ENCODE results near the gene ATP11A. TPM values are rescaled to one million over a fixed set of nuclear protein-coding genes. Genes with fewer than 3 reads are reported as not detected.
A peak's percentile ranks its signal among the peaks of the same experiment; 100 is the strongest.

The ATP11A gene
- total RNA-seq, 1 experiment from 2014 or later: 65.3 TPM

DNA sequence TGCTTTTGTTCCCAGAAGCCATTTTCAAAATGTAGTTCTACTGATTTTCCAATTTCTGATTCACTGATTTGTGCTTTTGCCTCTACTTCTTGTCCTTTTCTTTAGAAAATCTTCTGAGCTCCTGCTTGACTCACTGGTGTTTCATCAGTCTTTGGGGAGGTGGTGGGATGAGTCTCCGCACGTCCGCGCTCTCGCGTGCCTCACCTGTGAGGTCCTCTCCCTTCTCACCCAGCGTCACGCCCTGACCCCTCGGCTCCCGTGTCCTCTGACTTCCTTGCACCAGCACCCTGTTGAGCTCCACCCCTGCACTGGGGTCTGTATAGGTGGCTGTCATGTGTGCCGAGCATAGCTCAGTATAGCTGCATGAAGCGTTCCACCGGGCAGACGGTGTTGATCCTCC lies 226.5 kb downstream of the ATP11A start:
- Histone ChIP-seq H3K4me1 (ENCODE audit: insufficient read depth, low read length) (peaks cover 3% of the 10 kb centered on the region; the same call in 1 of the 2 replicates), H2BK120ac (ENCODE audit: low read depth, low read length, poor library complexity, severe bottlenecking) (no peak overlapping the region), H3T11ph (ENCODE audit: low read length) (no peak overlapping the region), H3K79me2 (ENCODE audit: insufficient read depth, low read length) (no peaks in the 10 kb centered on the region), H3K14ac (ENCODE audit: insufficient read depth, low read length) (no peak overlapping the region), H3K56ac (ENCODE audit: insufficient read length, low read depth, low read length) (no peak overlapping the region), H3K18ac (ENCODE audit: insufficient read length, low read depth, low read length) (no peak overlapping the region), H2BK15ac (ENCODE audit: low read depth, low read length) (no peak overlapping the region), H4K5ac (ENCODE audit: insufficient read length, low read depth, low read length) (no peak overlapping the region), H2BK12ac (ENCODE audit: insufficient read length, low read depth, low read length) (no peak overlapping the region), H3K4me2 (ENCODE audit: insufficient read depth, insufficient read length, low read length) (no peak overlapping the region), H3K23ac (ENCODE audit: insufficient read length, low read depth, low read length) (no peak overlapping the region), H2AK5ac (ENCODE audit: insufficient read length, low read length) (no peak overlapping the region), H3K27ac (ENCODE audit: insufficient read length, low read depth, low read length) (no peak overlapping the region), H2BK20ac (ENCODE audit: low read depth, low read length, poor library complexity, severe bottlenecking) (no peak overlapping the region), H3K4ac (ENCODE audit: low read depth, low read length) (no peak overlapping the region), H3K9ac (ENCODE audit: extremely low read depth, insufficient read length, low read length) (no peak overlapping the region), H2BK5ac (ENCODE audit: insufficient read length, low read length) (no peak overlapping the region), H4K8ac (replicated peaks; ENCODE audit: insufficient read length, low read depth, low read length) (no peak overlapping the region), H3K27me3 (ENCODE audit: insufficient read depth, low read length) (0 out of 2 replicates have a peak, but pooled peaks cover 2% of the 10 kb centered on the region), H3K9me3 (ENCODE audit: control insufficient read depth, low read depth, low read length) (no peaks in the 10 kb centered on the region), H2AFZ (ENCODE audit: low read length) (no peak overlapping the region), H4K91ac (ENCODE audit: insufficient read length, low read depth, low read length) (no peak overlapping the region), H3K23me2 (ENCODE audit: insufficient read length, low read depth, low read length, poor library complexity, severe bottlenecking) (no peaks in the 10 kb centered on the region), H4K20me1 (ENCODE audit: control insufficient read depth, insufficient read depth, insufficient read length) (peaks cover 2% of the 10 kb centered on the region), H3K79me1 (ENCODE audit: insufficient read depth, low read depth, low read length, poor library complexity, severe bottlenecking) (no peaks in the 10 kb centered on the region)
- WGBS (ENCODE audit: extremely low coverage, insufficient read length, low lambda C conversion rate): no CpG with 5 or more reads among the region's 14 CpGs
- Mint-ChIP-seq H3K27ac (peak overlapping the region in 2 of 3 experiments; percentile 65; a peak in 2 of 7 replicates), H3K9me3 (no peaks in the 10 kb centered on the region; a peak in 1 of 5 replicates), H3K4me1 (peaks cover 21 to 22% of the 10 kb centered on the region in 2 experiments), H3K27me3 (ENCODE audit: low read depth) (peaks cover 8% of the 10 kb centered on the region), H3K4me3 (no peak overlapping the region), H3K36me3 (ENCODE audit: insufficient read depth in 1 of 3, low read depth in 3 of 3) (peaks cover 2 to 5% (median 4%) of the 10 kb centered on the region in 3 experiments; a peak in 6 of 7 replicates)
- DNase-seq: no peak
- TF ChIP-seq, protein P1, sequence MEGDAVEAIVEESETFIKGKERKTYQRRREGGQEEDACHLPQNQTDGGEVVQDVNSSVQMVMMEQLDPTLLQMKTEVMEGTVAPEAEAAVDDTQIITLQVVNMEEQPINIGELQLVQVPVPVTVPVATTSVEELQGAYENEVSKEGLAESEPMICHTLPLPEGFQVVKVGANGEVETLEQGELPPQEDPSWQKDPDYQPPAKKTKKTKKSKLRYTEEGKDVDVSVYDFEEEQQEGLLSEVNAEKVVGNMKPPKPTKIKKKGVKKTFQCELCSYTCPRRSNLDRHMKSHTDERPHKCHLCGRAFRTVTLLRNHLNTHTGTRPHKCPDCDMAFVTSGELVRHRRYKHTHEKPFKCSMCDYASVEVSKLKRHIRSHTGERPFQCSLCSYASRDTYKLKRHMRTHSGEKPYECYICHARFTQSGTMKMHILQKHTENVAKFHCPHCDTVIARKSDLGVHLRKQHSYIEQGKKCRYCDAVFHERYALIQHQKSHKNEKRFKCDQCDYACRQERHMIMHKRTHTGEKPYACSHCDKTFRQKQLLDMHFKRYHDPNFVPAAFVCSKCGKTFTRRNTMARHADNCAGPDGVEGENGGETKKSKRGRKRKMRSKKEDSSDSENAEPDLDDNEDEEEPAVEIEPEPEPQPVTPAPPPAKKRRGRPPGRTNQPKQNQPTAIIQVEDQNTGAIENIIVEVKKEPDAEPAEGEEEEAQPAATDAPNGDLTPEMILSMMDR (conservative IDR thresholded peaks at IDR 0.05): no peak

All from H9 (cell line).